Activated naive CD4-positive, alpha-beta T cell treated with Interleukin-2 at 50 U/mL for 16 hours (primary cell): Measurements from ENCODE around the gene ESYT2.
"Not testable (repeated sequence)": the region's sequence is repeated elsewhere in the genome, so short reads cannot be mapped to it uniquely, and the experiment has no call there.

ENCODE experiments used
- DNase-seq: peaks from one replicate; pipeline ENCODE4 v3.0.0-alpha.2; 2020

Gene ESYT2

GRCh38 chr7:158707610-158708009, 121.7 kb downstream of the ESYT2 start:
- DNase-seq = no peak

- DNase-seq = no peak
Measured at GRCh38 chr7:158706710-158707590, 122.4 kb downstream of the ESYT2 start.

DNA sequence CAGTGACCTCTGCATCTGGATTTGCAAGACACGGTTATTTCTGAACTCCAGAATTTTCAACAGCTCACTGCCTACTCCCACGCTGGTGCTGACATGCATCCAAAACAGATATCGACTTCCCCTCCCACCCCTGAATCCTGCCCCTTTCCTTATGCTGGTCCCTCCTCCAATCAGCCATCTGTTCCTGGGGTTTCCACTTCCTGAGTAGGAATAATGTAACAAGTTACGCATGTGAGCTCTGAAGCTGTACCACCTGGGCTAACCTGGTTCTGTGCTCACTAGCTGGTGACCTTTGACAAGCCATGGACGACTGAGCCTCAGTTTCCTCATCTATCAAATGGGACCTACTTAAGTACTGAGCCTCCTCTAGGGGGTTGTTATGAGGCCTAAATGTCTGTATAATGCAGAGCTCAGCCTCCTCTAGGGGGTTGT, 123.0 kb downstream of the ESYT2 start:
- DNase-seq = no peak

DNA sequence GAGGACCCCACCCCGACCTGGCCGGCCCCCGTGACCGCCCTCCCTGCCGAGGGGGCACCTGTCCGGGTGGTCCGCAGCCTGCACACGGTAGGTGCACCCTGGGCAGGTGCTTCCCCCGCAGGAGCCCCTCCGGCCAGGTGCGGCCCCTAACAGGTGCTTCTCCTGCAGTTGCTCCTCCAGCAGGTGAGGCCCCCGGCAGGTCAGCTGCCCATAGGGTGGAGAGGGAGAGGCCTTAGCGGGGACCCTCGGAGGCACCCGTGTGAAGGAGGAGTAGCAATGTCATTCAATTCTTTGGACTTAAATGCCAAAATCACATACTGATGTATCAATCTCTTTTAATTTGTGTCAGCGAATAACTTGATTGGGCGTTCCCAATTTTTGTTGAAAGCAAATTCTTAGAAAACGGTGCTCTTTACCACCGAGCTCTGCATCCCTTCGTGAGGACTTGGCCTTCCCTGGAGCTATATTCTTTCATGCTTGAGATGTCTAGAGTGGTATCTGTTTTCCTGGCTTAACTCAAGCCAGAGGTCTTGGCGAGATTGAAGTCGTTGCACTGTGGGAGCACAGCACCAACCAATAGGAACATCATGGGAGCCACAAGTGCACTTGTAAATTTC, 124.0 kb downstream of the ESYT2 start:
- DNase-seq = no peak

GRCh38 chr7:158704524-158705233, 124.6 kb downstream of the ESYT2 start, which contains the start of gene NCAPG2:
Gene NCAPG2 (minus strand): TSS chr7:158704804. CDS start chr7:158701899, 2,905 bp downstream.
- peak; percentile 97 for DNase-seq

GRCh38 chr7:158703679-158704523, 125.4 kb downstream of the ESYT2 start:
- DNase-seq = not testable (repeated sequence)

DNA sequence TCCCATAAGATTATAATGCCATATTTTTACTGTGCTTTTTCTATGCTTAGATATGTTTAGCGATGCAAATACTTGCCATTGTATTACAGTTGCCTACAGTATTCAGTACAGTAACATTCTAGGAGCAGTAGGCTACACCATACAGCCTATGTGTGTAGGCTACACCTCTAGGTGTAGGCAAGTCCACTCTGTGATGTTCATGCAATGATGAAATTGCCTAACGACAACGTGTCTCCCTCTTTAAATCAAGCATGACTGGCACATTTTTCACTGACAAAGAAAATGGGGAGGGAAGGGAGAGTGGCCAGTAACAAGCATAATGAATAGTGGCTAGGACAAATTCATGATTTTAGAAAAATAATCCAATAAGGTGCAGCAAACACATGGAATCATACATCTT, 126.4 kb downstream of the ESYT2 start:
- no peak for DNase-seq

GRCh38 chr7:158702196-158702595, 127.1 kb downstream of the ESYT2 start:
- DNase-seq = no peak

GRCh38 chr7:158700008-158700407, 129.3 kb downstream of the ESYT2 start:
- no peak for DNase-seq

DNA sequence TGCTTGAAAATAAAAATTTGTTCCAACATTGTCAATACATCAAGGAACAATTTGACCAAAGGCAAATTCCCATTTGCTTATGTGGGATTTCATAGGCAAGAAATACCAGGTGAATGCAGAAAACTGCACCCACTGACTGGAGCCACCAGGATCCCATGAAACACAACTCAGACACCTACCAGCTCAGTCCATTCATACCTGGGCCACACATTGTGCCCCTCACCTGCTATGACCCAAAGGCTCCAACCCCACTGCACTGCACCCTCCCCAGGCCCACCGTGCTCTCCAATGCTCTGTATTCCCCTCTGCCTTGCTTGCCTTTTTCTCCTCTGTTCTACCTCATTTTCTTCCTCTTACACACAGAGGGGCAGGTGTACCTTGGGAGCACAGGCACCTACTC, 130.0 kb downstream of the ESYT2 start:
- no peak for DNase-seq

- DNase-seq = no peak
Measured at GRCh38 chr7:158698657-158699195, 130.6 kb downstream of the ESYT2 start.

GRCh38 chr7:158697597-158697996, 131.7 kb downstream of the ESYT2 start:
- DNase-seq = not testable (repeated sequence)

DNA sequence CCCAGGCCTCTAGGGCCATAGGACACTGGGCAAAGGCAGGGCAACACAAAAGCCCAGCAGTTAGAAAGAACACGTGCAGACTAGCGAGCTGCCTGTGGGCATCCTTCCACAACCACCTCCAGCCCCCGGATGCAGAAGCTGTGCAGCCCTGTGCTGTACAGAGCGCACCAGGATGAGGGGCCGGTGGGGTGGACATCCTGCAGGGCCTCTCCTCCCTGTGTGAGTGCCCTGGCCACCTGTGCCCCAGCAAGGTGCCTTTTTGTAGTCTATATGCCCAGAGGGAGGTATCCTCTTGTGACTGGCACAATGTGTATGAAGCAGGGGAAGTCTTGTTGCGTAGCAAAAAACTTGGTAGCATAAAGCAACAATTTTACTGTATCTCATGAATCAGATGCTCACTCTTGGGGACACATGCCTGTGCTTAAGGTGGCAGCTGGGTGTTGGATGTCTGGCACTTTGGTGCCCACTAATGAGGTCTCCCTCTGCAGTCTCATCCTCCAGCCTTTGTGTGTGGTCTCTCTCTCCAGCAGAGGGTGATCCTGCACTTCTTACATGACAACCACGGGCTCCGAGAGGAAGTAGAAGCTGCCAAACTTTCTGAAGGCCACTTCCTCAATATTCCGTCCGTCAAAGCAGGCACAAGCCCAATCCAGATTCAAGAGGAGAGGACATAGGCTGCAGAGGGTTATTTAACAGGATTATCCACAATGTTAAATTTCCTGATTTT, 133.4 kb downstream of the ESYT2 start:
- DNase-seq = peak; percentile 47

- no peak for DNase-seq
Measured at GRCh38 chr7:158695056-158695455, 134.3 kb downstream of the ESYT2 start.

- no peak for DNase-seq
Measured at GRCh38 chr7:158694650-158695049, 134.7 kb downstream of the ESYT2 start.

GRCh38 chr7:158689488-158689887, 139.8 kb downstream of the ESYT2 start:
- DNase-seq = no peak

DNA sequence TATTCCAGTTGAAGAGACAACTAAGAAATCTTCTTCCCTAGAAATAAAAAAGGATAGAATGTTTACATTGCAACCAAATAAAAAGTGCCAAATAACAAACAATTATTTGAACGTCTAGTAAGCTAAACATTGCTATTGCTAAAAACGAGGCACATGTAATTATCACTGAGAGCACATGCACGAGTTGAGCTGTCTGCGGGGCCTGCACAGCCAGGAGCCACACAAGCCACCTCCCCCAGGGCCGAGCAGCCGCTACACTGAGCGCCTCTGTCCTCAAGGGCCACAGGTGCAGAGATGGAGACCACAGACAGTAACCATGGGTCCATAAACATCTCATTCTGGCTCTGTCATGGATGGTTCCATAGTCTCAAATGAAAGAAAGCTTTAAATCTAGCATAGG, 141.9 kb downstream of the ESYT2 start:
- no peak for DNase-seq

DNA sequence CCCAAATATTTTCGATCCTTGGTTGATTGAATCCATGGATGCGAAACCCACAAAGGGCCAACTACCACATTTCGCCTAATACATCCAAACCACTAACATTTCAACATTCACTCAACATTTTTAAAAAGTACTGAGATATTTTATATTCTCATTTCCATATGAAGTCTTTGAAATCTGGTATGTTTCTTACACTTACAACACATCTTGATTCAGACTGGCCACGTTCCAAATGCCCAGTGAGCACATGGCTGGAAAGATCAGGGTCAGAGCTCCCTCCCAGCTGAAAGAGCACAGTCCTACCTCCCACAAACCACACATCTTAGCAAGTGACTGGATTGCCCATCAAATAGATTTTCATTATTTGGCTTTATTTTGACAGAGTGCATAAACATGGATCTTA, 143.6 kb downstream of the ESYT2 start:
- DNase-seq = no peak

DNA sequence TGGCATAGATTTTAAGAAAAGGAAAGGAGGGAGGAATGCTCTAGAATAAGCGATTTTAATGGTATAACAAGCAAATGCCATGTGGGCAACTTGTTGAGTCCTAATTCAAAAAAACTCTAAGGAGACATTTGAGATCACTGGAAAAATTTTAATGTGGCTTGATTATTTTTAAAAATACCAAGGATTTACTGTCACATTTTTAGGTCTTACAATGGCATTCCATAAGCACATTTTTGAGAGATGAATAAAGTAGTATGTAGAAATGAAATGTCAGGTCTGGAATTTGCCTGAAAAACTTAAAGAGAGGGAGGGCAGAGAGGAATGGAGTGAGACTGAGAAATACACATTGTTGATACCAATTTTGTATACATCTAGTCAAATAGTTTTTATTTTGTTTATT, 145.0 kb downstream of the ESYT2 start:
- no peak for DNase-seq

DNA sequence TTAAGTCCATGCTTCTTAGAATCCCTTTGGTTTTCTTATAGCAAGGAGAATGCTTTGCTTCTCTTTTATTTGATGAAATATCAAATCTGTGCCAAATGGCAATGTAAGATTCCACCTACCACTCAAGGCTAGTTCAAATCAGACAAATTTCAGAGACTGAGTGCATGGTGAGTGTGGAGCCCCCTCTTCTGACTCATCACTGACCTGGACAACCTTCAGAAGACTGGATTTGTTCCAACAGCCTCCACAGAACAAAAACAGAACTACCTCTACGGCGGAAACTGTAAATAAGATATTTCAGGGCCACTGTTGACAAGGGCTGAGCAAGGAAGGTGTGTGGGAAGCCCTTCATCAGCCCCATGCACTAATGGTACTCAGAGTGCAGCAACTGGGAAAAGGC, 145.8 kb downstream of the ESYT2 start:
- DNase-seq = no peak

GRCh38 chr7:158682456-158682855, 146.9 kb downstream of the ESYT2 start:
- no peak for DNase-seq
